OCI-LY7 (cell line): ENCODE results near the gene IFITM10. TPM values are rescaled to one million over a fixed set of nuclear protein-coding genes. Genes with fewer than 3 reads are reported as not detected.

ENCODE experiments used
- BruUV-seq: library from RNA; stranded (reverse); fragments of 400-500 nt; replicated peaks from 2 replicates; lab custom pipeline; 2021; lab: Mats Ljungman, UMichigan
- CTCF ChIA-PET: fragments of 300-600 bp; sonication (Branson Sonifier 250); formaldehyde crosslinking; loops from one replicate; lab custom pipeline; 2022; ENCODE audit warnings: antibody characterized with exemption; ENCODE audit not compliant: unreplicated experiment; lab: Charles Lee
- POLR2A ChIA-PET: fragments of 300-600 bp; sonication (Branson Sonifier 250); formaldehyde crosslinking; loops from one replicate; lab custom pipeline; 2022; ENCODE audit warnings: antibody characterized with exemption; lab: Charles Lee
- DNase-seq: peaks from one replicate; pipeline ENCODE4 v3.0.0-alpha.2; 2015; ENCODE audit warnings: low spot score
- H2AFZ ChIP-seq: fragments of 200-600 bp; sonication (generic), shearing (Covaris generic); 2 replicates; pipeline ENCODE4 v1.6.1; 2014; ENCODE audit warnings: mild to moderate bottlenecking, antibody characterized with exemption, low read length, moderate library complexity
- H3K27ac ChIP-seq: fragments of 200-600 bp; sonication (generic); 2 replicates; pipeline ENCODE4 v1.5.1; 2014; ENCODE audit warnings: mixed run types, low read depth, mild to moderate bottlenecking, moderate library complexity, low read length, inconsistent platforms; ENCODE audit not compliant: poor library complexity, severe bottlenecking
- H3K36me3 ChIP-seq: fragments of 200-600 bp; sonication (generic); 2 replicates; pipeline ENCODE4 v1.6.1; 2014; ENCODE audit warnings: mild to moderate bottlenecking, antibody characterized with exemption, low read length, moderate library complexity, mixed read lengths; ENCODE audit not compliant: insufficient read depth
- H3K4me1 ChIP-seq: fragments of 200-600 bp; sonication (generic); 2 replicates; pipeline ENCODE4 v1.5.1; 2014; ENCODE audit warnings: mild to moderate bottlenecking, low read length; ENCODE audit not compliant: insufficient read depth, poor library complexity, severe bottlenecking
- H3K4me2 ChIP-seq: fragments of 200-600 bp; sonication (generic); 2 replicates; pipeline ENCODE4 v1.6.1; 2014; ENCODE audit warnings: mild to moderate bottlenecking, low read length
- H3K4me3 ChIP-seq: fragments of 200-600 bp; sonication (generic); 2 replicates; pipeline ENCODE4 v1.5.1; 2014; ENCODE audit warnings: mild to moderate bottlenecking, low read depth, low read length; ENCODE audit not compliant: poor library complexity, severe bottlenecking
- H3K79me2 ChIP-seq: fragments of 200-600 bp; sonication (generic); 2 replicates; pipeline ENCODE4 v1.6.1; 2016; ENCODE audit warnings: low read depth, mild to moderate bottlenecking, low read length, moderate library complexity, mixed read lengths; ENCODE audit not compliant: insufficient read depth
- H3K9me2 ChIP-seq: fragments of 200-600 bp; sonication (generic); 2 replicates; pipeline ENCODE4 v1.6.1; 2016; ENCODE audit warnings: mild to moderate bottlenecking, low read length, mixed read lengths; ENCODE audit not compliant: insufficient read depth
- H3K9me3 ChIP-seq: fragments of 200-600 bp; sonication (generic); 2 replicates; pipeline ENCODE4 v1.6.1; 2014; ENCODE audit warnings: mild to moderate bottlenecking, mixed run types, low read length, mixed read lengths
- H4K20me1 ChIP-seq: fragments of 200-600 bp; sonication (generic); 2 replicates; pipeline ENCODE4 v1.6.1; 2014; ENCODE audit warnings: mild to moderate bottlenecking, antibody characterized with exemption, low read length, moderate library complexity, mixed read lengths; ENCODE audit not compliant: insufficient read depth
- EZH2phosphoT487 ChIP-seq: fragments of 200-600 bp; sonication (generic); IDR thresholded peaks from 2 replicates; pipeline ENCODE4 v1.6.1; 2018; ENCODE audit warnings: low read depth, borderline replicate concordance, mild to moderate bottlenecking, mixed run types, antibody characterized with exemption, low read length, moderate library complexity, mixed read lengths
- intact Hi-C: fragments of 100-400 bp; cut with micrococcal nuclease; formaldehyde crosslinking; loops from one replicate; pipeline ENCODE4 v1.10.0; 2022; ENCODE audit not compliant: unreplicated experiment
- total RNA-seq, 2 experiments: library from RNA; depleted of rRNA in 1 of 2; stranded (reverse); fragments of >200 nt in 1 of 2; shearing (Covaris generic) in 1 of 2; gene quantifications; 2 replicates each; pipeline ENCODE4 v1.2.3, GENCODE V29; 2014 to 2022
- TF ChIP-seq, protein P1 (sequence below): fragments of 200-600 bp; sonication (generic); conservative IDR thresholded peaks from 2 replicates; pipeline ENCODE4 v1.5.1; 2014; ENCODE audit warnings: mild to moderate bottlenecking, antibody characterized with exemption, low read length, moderate library complexity, mixed read lengths

The IFITM10 gene
- total RNA-seq, 2 experiments from 2014 or later = 0.30 to 0.38 TPM

DNA sequence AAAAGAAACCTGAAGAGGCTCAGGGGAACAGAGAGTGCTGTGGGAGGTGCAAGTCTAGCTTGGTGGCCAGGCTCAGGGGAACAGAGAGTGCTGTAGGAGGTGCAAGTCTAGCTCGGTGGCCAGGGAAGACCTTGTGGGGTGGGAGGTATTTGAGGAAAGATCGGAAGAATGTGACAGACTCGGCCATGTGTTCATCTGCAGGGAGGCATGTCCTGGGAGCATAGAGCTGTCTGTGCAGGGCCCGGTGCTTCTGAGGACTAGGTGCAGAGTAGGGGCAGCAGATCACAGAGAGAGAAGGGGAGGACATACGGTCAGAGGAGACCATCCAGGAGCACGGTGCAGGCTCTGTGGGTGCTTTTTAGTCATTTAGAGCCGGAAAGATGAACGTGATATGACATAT lies 10.8 kb downstream of the IFITM10 start:
- Histone ChIP-seq H3K4me3 (no peak overlapping the region), H3K4me2 (no peak overlapping the region), H2AFZ (no peak overlapping the region), H3K36me3 (no peaks in the 10 kb centered on the region), H3K27ac (no peak overlapping the region), H3K9me3 (no peaks in the 10 kb centered on the region), H3K4me1 (no peaks in the 10 kb centered on the region), H4K20me1 (no peaks in the 10 kb centered on the region), H3K9me2 (no peaks in the 10 kb centered on the region), H3K79me2 (no peaks in the 10 kb centered on the region)
- intact Hi-C loops = no loop called here
- CTCF ChIA-PET = no interaction called here
- TF ChIP-seq, protein P1, sequence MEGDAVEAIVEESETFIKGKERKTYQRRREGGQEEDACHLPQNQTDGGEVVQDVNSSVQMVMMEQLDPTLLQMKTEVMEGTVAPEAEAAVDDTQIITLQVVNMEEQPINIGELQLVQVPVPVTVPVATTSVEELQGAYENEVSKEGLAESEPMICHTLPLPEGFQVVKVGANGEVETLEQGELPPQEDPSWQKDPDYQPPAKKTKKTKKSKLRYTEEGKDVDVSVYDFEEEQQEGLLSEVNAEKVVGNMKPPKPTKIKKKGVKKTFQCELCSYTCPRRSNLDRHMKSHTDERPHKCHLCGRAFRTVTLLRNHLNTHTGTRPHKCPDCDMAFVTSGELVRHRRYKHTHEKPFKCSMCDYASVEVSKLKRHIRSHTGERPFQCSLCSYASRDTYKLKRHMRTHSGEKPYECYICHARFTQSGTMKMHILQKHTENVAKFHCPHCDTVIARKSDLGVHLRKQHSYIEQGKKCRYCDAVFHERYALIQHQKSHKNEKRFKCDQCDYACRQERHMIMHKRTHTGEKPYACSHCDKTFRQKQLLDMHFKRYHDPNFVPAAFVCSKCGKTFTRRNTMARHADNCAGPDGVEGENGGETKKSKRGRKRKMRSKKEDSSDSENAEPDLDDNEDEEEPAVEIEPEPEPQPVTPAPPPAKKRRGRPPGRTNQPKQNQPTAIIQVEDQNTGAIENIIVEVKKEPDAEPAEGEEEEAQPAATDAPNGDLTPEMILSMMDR = no peak
- no peak for TF ChIP-seq EZH2phosphoT487
- no peak for DNase-seq
- POLR2A ChIA-PET = no interaction called here
- no TSS peak for BruUV-seq

DNA sequence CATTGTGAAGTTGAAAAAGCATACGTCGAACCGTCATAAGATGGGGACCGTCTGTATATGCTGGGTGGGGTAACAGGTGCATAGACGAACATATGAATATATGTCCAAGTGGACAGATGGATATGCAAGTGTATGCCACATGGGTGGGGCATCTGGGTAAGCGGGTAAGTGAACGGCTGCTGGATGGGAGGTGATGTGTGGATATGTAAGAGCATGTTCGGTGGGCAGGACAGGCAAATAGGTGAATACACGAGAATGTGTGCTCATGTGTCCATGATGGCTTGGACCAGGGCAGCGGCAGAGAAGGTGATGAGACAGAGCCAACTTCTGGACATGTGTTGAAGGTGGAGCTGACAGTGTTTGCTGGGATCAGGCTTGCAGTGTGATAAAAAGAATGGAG lies 12.0 kb downstream of the IFITM10 start:
- no peaks in the 10 kb centered on the region for H3K9me3 ChIP-seq
- H3K9me2 ChIP-seq = no peaks in the 10 kb centered on the region
- CTCF ChIA-PET = no interaction called here
- intact Hi-C loops = no loop called here
- no peak overlapping the region for H3K4me2 ChIP-seq
- H3K4me1 ChIP-seq = no peaks in the 10 kb centered on the region
- H3K79me2 ChIP-seq = no peaks in the 10 kb centered on the region
- no peak overlapping the region for H3K27ac ChIP-seq
- no peaks in the 10 kb centered on the region for H4K20me1 ChIP-seq
- no TSS peak for BruUV-seq
- H3K4me3 ChIP-seq = no peak overlapping the region
- TF ChIP-seq, protein P1 = no peak
- no peak for TF ChIP-seq EZH2phosphoT487
- POLR2A ChIA-PET = no interaction called here
- no peak overlapping the region for H2AFZ ChIP-seq
- H3K36me3 ChIP-seq = no peaks in the 10 kb centered on the region
- DNase-seq = no peak

DNA sequence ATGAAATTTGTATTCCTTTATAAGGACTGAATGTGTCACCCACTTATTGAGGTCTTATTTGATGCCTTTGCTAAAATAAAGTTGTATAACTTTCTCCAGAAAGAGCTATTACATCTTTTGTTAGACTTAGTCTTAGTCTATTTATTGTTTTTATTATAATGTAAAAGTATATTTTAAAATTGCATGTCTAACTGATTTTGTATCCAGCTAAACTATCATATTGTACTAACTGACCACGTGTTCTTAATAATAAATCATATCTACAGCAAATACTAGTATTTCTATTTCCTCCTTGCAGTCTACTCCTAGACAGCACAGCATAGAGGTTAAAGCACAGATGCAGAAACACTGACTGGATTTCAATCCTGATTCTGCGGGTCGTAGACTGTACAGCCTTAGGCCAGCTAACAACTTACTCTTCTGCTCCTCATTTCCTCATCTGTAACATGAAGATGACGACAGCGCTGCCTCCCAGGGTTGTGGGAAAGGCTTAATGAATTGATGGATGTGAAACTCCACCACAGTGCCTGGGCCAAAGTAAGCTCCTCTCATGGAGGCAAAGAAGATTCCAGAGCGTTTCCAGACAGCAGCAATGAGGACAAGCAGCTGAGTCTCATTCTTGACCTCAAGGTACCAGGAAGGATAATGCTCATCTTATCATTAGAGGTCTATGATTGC lies 13.2 kb downstream of the IFITM10 start:
- H3K36me3 ChIP-seq = no peaks in the 10 kb centered on the region
- no peaks in the 10 kb centered on the region for H4K20me1 ChIP-seq
- H3K9me3 ChIP-seq = no peaks in the 10 kb centered on the region
- no peak for TF ChIP-seq EZH2phosphoT487
- TF ChIP-seq, protein P1 = no peak
- BruUV-seq = no TSS peak
- no peak overlapping the region for H3K4me2 ChIP-seq
- H3K79me2 ChIP-seq = no peaks in the 10 kb centered on the region
- H3K9me2 ChIP-seq = no peaks in the 10 kb centered on the region
- no peak overlapping the region for H3K27ac ChIP-seq
- CTCF ChIA-PET = no interaction called here
- no peak overlapping the region for H2AFZ ChIP-seq
- no peak overlapping the region for H3K4me3 ChIP-seq
- H3K4me1 ChIP-seq = no peaks in the 10 kb centered on the region
- no peak for DNase-seq
- intact Hi-C loops = no loop called here
- POLR2A ChIA-PET = no interaction called here
